Activated T-cell treated with anti-CD3 and anti-CD28 coated beads, Interleukin-2, amount 50 U/mL, for 4 hours (primary cell): ENCODE results near the gene SLC3A2. TPM values are rescaled to one million over a fixed set of nuclear protein-coding genes. Genes with fewer than 3 reads are reported as not detected.
"Not testable (repeated sequence)": the region's sequence is repeated elsewhere in the genome, so short reads cannot be mapped to it uniquely, and the experiment has no call there.

Experiments
- ATAC-seq, 2 donors: fragments of 200-7000 bp; cut with Tn5 transposase; one replicate each; pipeline ENCODE4 v1.10.0; 2021
- DNase-seq: peaks from one replicate; pipeline ENCODE4 v3.0.0-alpha.2; 2020
- H3K27me3 Mint-ChIP-seq: one replicate; pipeline ENCODE4 v1.8.0; 2021; ENCODE audit warnings: low read depth, mixed read lengths
- H3K36me3 Mint-ChIP-seq: one replicate; pipeline ENCODE4 v1.8.0; 2022; ENCODE audit warnings: mixed read lengths; ENCODE audit not compliant: insufficient read depth
- H3K4me1 Mint-ChIP-seq: one replicate; pipeline ENCODE4 v1.8.0; 2021; ENCODE audit warnings: low read depth, mixed read lengths
- H3K4me3 Mint-ChIP-seq: one replicate; pipeline ENCODE4 v1.8.0; 2021; ENCODE audit warnings: mild to moderate bottlenecking, moderate library complexity, mixed read lengths
- H3K9me3 Mint-ChIP-seq: one replicate; pipeline ENCODE4 v1.8.0; 2021; ENCODE audit warnings: mixed read lengths
- total RNA-seq, 3 donors: library from RNA; stranded (reverse); gene quantifications; one replicate each; pipeline ENCODE4 v1.2.1, GENCODE V29; 2021

Gene SLC3A2
- total RNA-seq, 3 donors from 2014 or later, result 580 to 683 (median 586) TPM

- Mint-ChIP-seq H3K9me3 (peaks cover 8% of the 10 kb centered on the region), H3K4me3 (no peak overlapping the region), H3K27me3 (peaks cover 28% of the 10 kb centered on the region), H3K4me1 (peaks cover 2% of the 10 kb centered on the region), H3K36me3 (no peaks in the 10 kb centered on the region)
- DNase-seq (no peak), ATAC-seq (no peak)
Measured at GRCh38 chr11:62933750-62934495, 53.2 kb downstream of the SLC3A2 start.

GRCh38 chr11:62934496-62934785, 53.7 kb downstream of the SLC3A2 start:
- H3K4me1 Mint-ChIP-seq, result peaks cover 2% of the 10 kb centered on the region
- ATAC-seq (no peak), DNase-seq (no peak)
- no peaks in the 10 kb centered on the region for H3K36me3 Mint-ChIP-seq
- peaks cover 8% of the 10 kb centered on the region for H3K9me3 Mint-ChIP-seq
- H3K27me3 Mint-ChIP-seq, result peaks cover 24% of the 10 kb centered on the region
- H3K4me3 Mint-ChIP-seq, result no peak overlapping the region

GRCh38 chr11:62937528-62937927, 56.8 kb downstream of the SLC3A2 start:
- H3K27me3 Mint-ChIP-seq, H3K4me3 Mint-ChIP-seq, ATAC-seq, H3K4me1 Mint-ChIP-seq, DNase-seq, H3K36me3 Mint-ChIP-seq, H3K9me3 Mint-ChIP-seq: not testable (repeated sequence)

Other genes with a start within 250 kb of the SLC3A2 start
- gene GANAB, start 234.3 kb upstream of the SLC3A2 start, total RNA-seq, result 100 to 1,000 TPM; 173 to 204 (median 194) TPM
- 10 to 100 TPM; 43.5 to 50.0 (median 48.0) TPM for gene INTS5, start 227.6 kb upstream of the SLC3A2 start, total RNA-seq
- gene C11orf98, start 215.7 kb upstream of the SLC3A2 start, total RNA-seq, result 100 to 1,000 TPM; 174 to 212 (median 206) TPM
- 10 to 100 TPM; 54.6 to 73.1 (median 73.0) TPM for gene CSKMT, start 215.6 kb upstream of the SLC3A2 start, total RNA-seq
- gene UQCC3, start 209.2 kb upstream of the SLC3A2 start, total RNA-seq, result 10 to 100 TPM in 2 of 3 donors, 1 to 10 TPM in 1; 9.4 to 14.6 (median 10.6) TPM
- 10 to 100 TPM; 17.0 to 22.2 (median 19.2) TPM for gene LBHD1, start 208.6 kb upstream of the SLC3A2 start, total RNA-seq
- gene UBXN1, start 201.8 kb upstream of the SLC3A2 start, total RNA-seq, result 100 to 1,000 TPM; 151 to 174 (median 157) TPM
- under 1 TPM; 0.21 to 0.33 (median 0.30) TPM for gene LRRN4CL, start 191.4 kb upstream of the SLC3A2 start, total RNA-seq
- gene BSCL2, start 173.5 kb upstream of the SLC3A2 start, total RNA-seq, result 10 to 100 TPM; 23.6 to 29.6 (median 26.9) TPM
- gene GNG3, start 173.2 kb upstream of the SLC3A2 start, total RNA-seq, result not detected
- gene HNRNPUL2, start 153.4 kb upstream of the SLC3A2 start, total RNA-seq, result 10 to 100 TPM; 45.3 to 49.4 (median 47.9) TPM
- gene TTC9C, start 152.4 kb upstream of the SLC3A2 start, total RNA-seq, result 10 to 100 TPM; 20.2 to 22.9 (median 20.9) TPM
- gene ZBTB3, start 126.7 kb upstream of the SLC3A2 start, total RNA-seq, result 1 to 10 TPM; 5.7 to 6.9 (median 6.5) TPM
- 100 to 1,000 TPM; 143 to 145 (median 144) TPM for gene POLR2G, start 119.3 kb upstream of the SLC3A2 start, total RNA-seq
- 10 to 100 TPM; 27.2 to 34.3 (median 29.1) TPM for gene TAF6L, start 109.5 kb upstream of the SLC3A2 start, total RNA-seq
- gene TMEM179B, start 93.5 kb upstream of the SLC3A2 start, total RNA-seq, result 10 to 100 TPM; 26.8 to 35.4 (median 31.6) TPM
- gene TMEM223, start 88.9 kb upstream of the SLC3A2 start, total RNA-seq, result 10 to 100 TPM in 2 of 3 donors, 1 to 10 TPM in 1; 9.4 to 12.1 (median 11.6) TPM
- 100 to 1,000 TPM; 138 to 180 (median 158) TPM for gene NXF1, start 75.5 kb upstream of the SLC3A2 start, total RNA-seq
- gene STX5, start 48.8 kb upstream of the SLC3A2 start, total RNA-seq, result 10 to 100 TPM; 22.3 to 31.6 (median 28.4) TPM
- under 1 TPM; 0.63 to 0.92 (median 0.89) TPM for gene TEX54, start 48.1 kb upstream of the SLC3A2 start, total RNA-seq
- 100 to 1,000 TPM; 228 to 254 (median 235) TPM for gene WDR74, start 41.3 kb upstream of the SLC3A2 start, total RNA-seq
- not detected for gene CHRM1, start 40.5 kb downstream of the SLC3A2 start, total RNA-seq
- gene SLC22A6, start 104.1 kb downstream of the SLC3A2 start, total RNA-seq, result not detected
- gene SLC22A8, start 134.9 kb downstream of the SLC3A2 start, total RNA-seq, result not detected